Fibroblast of skin of scalp (primary cell): ENCODE data around the gene TMEM161A.
"Not testable (repeated sequence)": the region's sequence is repeated elsewhere in the genome, so short reads cannot be mapped to it uniquely, and the experiment has no call there.

Experiments
- DNase-seq: peaks from one replicate; pipeline ENCODE4 v3.0.0-alpha.2; 2013

Gene TMEM161A

DNA sequence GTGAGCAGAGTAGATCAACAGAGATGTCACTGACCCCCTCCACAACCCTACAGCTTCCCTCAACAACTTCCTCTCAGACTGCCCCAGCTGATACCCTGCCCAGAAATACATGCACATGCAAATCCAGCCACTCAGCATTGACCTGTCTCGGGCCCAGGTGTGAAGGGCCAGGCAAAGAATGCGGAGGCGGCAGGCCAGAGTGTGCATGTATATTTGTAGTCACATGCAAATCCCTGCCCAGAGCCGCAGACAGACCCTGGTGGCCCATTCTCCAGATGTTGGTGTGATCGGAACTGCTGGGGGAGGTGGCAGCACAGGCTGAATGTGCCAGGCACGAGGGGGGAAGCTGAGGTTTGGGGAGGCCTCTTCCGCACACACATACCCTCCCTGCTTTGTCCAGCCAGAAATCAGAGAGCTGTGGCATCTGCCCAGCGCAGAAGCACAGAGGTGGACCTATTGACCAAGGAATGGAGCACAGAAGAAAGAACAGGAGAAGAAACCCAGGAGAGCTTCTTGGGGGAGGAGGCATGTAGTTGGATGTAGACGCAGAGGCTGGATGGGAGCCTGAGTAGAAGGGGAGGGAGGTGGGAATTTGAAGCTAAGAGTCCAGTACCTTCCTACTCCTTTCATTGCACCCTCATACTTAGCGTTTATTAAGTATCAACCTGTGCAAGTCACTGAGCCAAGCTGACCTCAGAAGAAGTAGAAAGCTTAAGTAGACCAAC is 17.4 kb upstream of the TMEM161A start:
- DNase-seq = no peak

DNA sequence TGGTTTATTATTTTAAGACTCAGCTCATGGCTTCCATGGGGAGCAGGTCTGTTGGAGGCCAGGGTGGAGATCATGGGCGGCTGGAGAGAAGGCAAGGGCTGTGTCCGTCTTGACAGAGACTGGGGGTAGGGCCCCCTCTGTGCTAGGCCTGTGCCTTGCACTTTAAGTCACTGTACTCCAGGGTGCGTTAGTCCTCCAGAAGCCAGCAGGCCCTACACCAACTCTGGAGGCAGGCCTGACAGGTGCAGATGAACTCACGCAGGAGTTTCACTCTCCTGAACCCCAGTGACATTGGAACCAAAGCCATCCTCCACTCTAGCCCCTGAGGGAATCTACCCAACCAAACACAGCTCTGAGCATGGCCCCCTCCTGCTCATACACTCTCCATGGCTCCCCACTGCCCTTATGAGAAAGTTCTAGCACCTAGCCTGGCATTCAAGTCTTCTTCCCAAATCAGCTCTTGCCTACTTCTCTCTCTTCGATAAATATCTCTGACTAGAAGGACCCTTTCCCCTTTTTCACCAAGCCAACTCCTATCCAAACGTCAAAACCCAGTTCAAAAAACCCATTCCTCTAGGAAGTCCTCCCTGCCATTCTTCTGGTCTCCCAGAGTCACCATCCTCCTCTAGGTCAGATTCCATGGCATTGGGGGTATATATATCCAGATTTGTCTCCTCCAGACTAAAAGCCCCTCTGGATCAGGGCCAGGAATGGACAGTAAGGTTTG is 16.7 kb upstream of the TMEM161A start:
- no peak for DNase-seq

DNA sequence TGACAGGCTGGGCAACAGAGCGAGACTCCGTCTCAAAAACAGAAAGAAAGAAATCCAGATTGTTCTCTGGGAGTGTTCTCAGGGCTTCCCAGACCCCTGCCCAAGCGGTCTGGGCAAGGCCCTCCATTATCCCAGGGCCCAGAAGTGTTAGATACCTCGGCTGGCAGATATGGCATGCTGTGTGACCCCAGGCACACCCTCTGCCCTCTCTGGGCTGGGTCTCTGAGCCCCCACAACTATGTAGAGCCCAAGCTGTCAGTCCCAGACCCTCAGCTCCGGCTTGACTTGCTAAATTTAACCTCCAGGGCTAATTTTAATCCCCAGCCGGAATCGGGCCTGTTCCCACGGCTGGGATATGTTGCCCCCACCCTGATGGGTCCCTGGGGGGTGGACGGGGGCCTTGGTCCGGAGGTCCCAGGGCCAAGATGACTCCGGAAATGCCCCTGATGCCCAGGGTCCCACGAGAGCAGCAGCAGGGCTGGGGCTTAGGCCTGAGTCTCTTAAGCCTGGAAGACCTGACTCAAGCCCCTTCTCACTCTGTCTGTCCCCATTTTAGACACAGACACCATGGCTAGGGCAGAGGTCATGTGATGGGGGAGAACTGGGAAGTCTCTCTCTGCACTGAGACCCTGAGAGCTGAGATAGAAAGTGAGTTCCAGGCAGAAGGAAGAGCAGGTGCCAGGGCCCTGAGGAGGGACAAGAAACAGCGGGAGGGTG is 14.5 kb upstream of the TMEM161A start:
- DNase-seq = no peak

DNA sequence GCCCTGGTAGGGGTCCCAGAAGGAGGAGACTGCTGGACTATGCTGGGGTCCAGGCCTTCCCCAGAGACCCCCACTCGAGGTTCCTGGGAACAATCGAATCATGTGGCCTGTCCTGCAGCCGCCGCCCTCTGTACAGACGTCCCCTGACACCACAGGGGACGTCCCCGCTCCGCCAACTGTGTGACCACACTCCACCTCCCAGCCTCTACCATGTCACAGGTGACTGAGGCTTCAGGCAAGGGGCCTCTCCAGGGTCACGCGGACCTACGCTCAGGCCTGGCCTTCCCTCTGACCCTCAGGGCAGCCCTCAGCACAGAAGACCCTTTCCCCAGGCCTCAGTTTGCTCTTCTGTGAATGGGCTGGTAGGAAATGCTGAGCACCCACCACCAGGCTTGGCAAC is 13.1 kb upstream of the TMEM161A start:
- no peak for DNase-seq

DNA sequence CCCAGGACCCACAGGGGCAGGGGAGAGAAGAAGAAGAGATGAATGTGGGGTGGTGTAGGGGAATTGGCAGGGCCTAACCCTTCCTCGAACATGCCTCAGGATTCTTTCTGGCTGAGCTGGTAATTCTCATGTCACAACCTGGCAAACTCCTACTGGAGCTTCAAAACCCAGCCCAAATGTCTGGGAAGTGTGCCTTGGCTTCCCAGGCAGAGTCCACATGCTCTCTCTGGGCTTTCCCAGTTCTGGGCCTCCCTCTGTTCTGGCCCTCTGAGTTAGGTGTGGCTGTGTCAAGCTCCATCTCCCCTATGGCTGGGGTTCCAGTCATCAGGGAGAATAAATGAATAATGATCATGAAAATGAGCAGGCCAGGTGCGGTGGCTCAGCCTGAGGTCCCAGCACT is 11.2 kb upstream of the TMEM161A start:
- DNase-seq = no peak

DNA sequence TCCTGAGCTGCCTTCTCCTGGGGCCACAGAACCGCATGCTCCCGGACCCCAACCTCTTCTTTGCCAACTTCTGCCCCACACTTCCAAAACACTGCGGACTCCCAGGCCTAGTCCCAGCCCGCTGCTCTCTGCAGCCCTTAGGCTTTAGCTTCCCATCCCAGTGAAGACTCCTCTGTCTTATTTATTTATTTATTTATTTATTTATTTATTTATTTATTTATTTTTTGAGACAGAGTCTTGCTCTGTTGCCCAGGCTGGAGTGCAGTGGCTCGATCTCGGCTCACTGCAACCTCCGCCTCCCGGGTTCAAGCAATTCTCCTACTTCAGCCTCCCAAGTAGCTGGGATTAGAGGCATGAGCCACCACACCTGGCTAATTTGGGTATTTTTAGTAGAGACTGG is 10.2 kb upstream of the TMEM161A start:
- not testable (repeated sequence) for DNase-seq

DNA sequence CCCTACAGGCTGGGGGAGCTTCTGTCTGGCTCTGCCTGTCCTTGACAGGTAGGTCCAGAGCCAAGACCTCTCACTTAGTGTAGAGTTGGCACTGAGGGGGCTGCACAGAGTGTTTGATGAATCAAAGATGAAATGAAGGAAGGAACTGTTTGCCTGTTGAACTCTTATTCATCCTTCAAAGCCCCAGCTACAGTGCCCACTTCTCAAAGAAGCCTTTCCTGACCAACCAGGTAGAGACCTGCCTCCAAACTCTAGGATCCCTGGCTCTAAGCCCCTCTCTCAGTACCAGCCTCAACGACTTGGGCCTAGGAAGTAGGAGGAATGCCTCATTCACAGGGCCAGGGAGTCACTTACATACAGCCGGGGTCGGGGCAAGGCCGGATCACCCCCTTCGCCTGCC is 9.1 kb upstream of the TMEM161A start:
- DNase-seq = no peak

DNA sequence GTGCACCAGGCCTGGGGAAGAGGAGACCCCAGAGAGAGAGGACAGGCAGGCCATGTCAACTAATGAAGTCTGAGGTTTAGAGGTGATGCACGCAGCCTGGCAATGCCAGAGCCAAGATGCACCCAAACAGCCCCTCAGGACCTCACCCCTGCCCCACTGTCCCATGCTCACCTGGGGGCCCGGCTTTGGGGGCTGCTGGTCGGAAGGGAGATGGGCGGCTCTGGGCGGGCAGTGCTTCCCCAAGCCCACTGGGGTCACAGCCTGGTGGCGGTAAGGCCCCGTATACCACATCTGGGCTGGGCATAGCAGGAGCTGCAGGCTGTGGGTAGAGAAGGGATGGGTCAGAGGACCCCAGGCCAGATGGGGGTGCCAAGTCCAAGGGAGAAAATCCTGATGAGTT is 8.6 kb upstream of the TMEM161A start:
- no peak for DNase-seq

DNA sequence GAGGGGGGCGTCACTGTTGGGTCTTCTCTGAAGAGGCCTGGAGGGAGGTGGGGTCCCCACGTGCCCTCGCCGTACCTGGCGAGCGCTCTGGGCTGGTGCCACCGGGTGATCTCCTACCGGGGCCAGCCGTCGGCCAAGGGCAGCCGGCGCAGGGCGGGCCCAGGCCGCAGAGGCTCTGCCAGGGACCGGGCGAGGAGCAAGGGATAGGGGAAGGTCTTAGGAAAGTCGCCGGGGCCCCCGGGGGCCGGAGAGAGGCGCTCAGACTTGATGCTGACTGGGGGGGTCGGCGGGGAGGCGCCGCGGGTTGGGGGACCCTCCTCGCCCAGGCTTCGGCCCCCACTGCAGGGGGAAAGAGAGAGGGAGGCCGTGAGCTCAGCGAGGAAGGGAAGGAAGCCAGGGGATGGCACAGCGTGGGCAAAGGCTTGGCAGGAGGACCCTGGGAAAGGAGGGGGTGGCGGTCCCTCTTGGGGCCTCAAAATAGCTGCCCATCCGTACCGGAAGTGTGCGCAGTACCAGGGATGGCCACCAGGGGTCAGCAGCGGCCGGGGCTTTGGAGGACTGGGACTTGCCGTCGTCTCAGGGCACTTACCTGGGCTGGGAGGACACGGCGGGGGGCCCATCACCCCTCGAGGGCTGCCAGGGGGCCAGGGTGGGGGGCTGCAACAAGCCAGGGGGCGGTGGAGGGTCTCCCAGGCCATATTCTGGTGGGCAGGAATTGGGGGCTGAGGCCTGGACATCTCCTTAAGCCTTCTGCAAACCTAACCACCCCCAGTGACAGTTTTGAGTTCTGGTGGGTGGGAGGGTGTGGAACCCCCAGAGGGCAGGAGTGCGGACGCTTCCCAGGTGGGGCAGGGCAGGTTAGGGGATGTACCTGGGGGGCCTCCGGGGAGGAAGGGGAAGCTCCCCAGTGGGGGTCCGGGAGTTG is 7.7 kb upstream of the TMEM161A start:
- DNase-seq = peak; percentile 58

DNA sequence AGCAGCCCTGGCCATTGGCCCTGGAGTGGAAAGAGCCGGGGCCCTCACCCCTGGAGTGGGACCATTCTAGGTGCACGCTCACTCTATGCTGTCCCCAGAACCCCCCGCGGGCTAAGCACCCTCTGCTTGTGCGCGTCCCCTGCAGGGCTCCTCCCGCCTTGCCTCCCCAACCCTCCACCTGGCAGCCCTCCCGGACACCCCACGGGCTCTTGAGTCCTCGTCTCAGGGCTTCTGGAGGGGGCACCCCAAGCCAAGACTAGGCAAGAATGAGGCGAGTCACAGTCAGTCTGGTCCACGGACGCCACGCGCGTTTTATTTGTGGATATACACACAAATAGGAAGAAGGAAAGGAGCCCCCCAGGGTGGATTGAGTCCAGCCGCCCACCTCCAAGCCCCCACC is 7.0 kb upstream of the TMEM161A start:
- no peak for DNase-seq

DNA sequence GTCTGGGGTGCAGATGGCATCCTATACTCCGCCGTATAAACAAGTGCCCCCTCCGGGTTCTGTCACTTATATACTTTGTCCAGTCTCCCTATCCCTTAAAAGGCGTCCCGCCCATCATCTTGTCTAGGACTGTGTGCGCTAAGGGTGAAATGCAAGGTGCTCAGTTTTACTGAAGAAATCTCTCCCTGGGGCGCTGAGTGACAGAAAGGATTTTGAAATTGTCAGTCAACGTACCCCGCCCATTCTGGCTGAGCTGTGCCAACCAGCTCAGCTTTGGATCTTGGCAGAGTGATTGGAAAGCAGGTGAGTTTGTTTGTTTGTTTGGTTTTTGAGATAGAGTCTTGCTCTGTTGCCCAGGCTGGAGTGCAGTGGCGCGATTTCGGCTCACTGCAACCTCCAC is 4.1 kb upstream of the TMEM161A start:
- DNase-seq = no peak

DNA sequence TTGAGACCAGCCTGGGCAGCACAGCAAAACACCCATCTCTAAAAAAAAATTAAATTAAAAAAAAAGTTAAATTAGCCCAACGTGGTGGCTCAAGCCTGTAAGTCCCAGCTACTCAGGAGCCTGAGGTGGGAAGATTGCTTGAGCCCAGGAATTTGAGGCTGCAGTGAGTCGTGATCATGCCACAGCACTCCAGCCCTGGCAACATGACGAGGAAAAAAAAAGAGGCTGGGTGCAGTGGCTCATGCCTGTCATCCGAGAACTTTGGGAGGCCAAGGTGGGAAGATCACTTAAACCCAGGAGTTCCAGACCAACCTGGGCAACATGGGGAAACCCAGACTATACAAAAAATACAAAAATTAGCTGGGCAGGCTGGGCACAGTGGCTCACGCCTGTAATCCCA is 2.2 kb upstream of the TMEM161A start:
- peak; percentile 5 for DNase-seq

DNA sequence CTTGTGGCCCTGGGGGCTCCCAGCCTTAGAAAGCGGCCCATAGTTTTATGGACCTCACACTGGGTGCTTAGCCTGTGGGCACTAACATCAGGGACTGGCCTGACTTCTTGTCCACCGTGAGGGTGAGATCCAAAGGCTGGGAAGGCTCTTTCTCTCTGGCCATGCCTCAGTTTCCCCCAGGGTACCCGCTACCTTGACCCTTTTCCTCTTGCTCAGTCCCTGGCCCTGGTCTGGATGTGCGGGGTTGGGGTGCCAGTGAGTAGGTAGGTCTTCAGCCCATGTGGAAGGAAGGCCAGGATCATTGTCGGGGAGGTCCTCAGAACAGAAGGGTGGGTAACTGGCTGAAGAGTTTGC is 1.6 kb upstream of the TMEM161A start:
- DNase-seq = no peak

DNA sequence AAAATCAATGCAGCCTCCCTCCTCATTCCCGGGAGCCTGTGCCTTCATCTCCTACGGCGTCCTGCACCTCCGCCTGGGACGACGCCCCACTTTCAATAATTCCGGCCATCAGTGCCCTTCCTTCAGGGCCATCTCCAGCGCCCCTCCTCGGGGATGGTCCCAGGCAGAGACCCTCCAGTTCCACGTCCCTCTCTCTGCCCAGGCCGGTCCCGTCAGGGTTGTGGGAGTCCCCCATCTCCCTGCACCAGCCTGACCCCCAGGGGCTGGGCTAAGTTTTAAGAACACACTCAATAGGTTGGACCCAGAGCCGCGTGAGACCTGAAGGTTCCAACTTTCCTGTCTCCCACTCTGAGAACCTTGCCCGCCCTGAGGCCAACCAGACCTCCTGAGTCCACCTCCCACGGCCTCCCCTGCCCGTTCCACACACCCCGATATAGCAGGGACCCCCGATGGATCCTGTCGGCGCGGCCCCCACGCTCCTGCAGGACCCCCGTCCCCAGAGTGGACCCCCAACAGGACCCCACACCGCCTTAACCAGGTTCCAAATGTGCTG is 646 bp downstream of the TMEM161A start:
- no peak for DNase-seq

DNA sequence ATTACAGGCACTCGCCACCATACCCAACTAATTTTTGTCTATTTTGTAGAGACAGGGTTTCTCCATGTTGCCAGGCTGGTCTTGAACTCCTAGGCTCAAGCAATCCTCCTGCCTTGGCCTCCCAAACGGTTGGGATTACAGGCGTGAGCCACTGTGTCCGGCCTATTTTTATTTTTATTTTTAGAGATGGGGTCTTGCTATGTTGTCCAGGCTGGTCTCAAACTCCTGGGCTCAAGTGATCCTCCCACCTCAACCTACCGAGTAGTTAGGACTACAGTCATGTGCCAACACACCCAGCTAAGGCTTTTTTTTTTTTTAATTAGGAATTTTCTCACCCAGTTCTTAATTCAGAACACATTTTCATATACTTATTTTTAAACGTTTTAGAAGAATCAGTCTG is 2.6 kb downstream of the TMEM161A start:
- not testable (repeated sequence) for DNase-seq

DNA sequence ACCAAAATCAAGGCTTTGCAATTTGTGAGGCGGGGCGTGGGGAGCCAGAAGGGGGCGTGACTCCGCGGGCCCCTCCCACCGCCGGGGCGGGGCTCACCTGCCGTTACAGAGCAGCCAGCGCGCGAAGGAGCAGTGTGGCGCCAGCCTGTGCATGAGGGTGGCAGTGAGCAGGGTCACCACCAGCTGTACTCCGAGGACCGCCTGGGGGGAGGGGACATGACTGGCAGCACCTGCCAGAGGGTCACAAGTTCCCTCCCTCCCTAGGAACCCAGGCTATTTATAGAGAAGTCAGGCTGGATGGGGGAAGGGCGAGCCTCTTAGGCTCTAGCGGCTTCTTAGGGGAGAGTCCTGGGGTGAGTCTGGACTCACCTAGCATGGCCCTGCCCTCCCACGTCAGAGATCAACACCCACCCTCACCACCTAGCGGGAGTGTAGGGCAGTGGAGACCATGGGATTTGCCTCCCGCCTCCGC is 3.6 kb downstream of the TMEM161A start:
- no peak for DNase-seq

DNA sequence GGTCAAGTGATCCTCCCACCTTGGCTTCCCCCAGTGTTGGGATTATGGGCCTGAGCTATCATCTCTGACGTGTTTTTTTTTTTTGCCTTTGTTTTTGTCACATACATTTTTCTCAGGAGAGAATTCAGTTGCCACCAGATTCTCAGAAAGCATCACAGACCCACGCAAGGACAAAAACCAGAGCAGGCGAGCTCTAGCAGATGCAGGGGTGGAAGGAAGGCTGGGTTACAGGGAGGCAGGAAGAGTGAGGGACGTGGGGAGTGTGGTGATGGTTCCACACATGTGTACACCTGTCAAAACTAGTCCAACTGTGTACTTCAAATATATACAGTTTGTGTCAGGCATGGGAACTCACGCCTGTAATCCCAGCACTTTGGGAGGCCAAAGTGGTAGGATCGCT is 4.3 kb downstream of the TMEM161A start:
- DNase-seq = no peak

DNA sequence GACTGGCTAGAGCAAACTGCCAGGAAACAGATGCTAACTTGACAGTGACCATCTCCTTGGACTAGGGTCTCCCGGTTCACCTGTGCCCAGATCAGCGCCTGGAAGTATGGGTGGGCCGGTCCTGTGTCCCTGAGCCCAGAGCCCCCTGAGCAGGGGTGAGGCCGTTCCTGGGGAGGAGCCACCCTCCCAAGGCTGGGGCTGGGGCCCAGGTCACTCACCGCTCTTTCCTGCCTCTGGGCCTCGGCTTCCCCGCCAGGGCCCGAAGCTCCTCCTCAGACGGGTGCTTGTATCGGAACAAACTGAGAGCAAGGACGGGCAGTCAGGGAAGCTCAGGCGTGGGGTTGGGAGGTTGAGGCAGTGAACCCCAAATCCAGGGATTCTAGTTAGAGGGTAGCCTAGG is 5.4 kb downstream of the TMEM161A start:
- no peak for DNase-seq

DNA sequence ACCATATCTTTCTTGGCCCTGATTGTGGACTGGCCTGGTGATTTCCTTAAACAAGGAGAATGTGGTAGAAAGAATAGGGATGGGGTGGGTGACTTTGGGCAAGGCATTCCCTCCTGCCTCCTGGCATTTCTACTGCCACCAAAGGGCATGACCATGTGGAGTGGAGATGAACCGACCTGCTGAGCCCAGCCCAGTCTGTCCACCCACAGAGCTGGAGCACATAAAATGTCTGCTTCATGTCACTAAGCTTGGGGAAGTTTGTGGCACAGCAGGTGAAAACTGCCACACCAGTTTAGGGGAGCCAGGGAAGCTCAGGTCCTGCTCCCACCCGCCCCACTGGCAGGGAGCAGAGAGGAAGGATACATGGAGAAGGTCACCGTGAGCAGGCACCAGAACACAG is 6.3 kb downstream of the TMEM161A start:
- DNase-seq = no peak

DNA sequence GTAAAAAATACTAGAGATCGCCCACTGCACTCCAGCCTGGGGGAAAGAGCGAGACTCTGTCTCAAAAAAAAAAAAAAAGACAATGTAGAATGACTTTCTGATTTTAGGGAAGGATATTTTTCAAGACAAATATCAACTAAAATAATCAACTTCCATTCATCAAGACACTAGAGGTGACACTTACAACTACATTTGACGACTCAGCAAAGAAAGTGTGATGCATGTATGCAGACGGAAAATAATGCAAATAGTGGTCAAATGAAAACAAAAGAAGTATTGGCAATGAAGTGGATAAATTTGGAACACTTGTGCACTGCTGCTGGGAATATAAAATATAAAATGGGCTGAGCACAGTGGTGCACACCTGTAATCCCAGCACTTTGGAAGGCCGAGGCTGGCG is 12.2 kb downstream of the TMEM161A start:
- DNase-seq = no peak

DNA sequence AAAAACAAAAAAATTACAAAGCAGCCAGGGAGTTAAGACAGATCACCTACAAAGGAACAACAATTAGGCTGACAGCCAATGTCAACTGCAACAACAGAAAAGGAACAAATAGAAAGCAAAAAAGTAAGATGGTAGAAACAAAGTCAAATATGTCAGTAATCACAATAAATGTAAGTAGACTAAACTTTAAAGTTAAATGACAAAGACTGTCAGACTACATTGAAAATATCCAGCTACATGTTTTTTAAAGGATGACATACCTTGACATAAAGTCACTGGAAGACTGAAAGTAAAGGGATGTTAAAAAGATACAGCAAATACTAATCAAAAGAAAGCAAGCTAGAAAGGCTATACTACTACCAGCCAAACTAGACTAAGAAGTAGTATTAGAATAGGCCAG is 14.9 kb downstream of the TMEM161A start:
- DNase-seq = no peak

DNA sequence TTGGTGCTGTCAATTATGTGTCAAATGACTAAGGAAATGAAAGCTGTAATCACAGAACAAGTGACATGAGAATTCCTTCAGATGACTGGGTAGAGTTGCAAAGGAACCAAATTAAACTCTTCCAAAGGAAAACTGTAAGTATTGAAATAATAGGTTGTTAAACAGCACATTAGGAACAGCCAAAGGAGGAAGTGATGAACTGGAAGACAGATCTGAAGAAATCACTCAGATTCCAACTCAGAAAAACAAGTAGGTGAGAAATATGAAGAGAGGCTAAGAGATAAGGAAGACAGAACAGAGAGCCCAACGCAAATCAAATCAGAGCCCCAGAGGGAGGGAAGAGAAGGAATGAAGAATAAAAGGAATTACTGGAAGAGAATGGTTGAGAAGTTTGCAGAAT is 15.4 kb downstream of the TMEM161A start:
- DNase-seq = no peak
